ENCODE data around the gene CNOT1.
A peak's percentile ranks its signal among the peaks of the same experiment; 100 is the strongest.
"Not testable (repeated sequence)": the region's sequence is repeated elsewhere in the genome, so short reads cannot be mapped to it uniquely, and the experiment has no call there.

CNOT1 gene

DNA sequence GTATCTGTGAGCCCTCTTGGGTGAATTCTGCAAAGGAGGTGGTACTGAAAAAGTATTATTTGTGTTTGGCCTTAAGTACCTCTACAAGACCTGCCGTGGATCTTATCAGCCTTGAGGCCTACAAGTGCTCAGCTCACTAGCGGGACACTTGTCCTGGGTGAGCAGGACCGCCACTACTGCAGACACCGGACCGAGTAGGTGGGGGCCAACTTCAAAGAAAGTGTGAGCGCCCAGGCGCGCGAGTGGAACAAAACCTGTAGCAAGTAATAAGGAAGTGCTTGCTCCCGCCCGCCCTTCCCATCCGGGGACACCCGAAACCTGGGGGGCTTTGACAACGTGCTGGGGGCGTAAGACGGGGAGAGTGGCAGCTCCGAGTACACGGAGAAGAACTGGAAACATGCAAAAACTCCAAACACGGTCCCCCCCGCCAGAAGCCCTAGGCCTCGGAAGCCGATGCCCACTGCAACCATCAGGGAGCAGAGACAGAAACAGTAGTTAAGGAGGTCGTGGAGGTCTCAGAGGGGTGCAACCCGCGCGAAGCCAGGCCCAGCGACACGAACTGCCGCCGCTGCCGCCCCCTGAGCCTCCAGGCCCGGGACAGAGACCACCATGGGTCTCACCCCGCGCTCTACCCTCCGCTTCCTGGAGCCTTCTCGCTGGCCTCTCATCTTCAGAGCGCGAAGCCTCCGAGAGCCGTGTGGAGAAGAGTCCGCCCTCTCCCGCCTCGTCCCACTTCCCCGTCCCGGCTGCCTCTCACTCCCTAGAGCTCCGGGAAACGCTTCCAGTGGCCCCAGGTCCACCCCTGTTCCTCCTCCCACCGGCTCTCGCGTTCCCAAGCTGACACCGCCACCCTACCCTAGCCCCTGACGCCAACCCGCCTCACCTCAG is 537 bp downstream of the CNOT1 start:
- peaks cover 18 to 37% (median 24%) of the 10 kb centered on the region in 10 experiments for H3K4me1 ChIP-seq
- peaks cover 17 to 33% (median 28%) of the 10 kb centered on the region in 11 experiments for H3K36me3 ChIP-seq
- H3K9me3 ChIP-seq (replicated peaks in 1 of 11), result no peaks in the 10 kb centered on the region
- H3K4me2 ChIP-seq, result peak overlapping the region; percentile 78 to 97 (median 90)
- no peaks in the 10 kb centered on the region for H3K27me3 ChIP-seq
- peak overlapping the region; percentile 78 to 100 (median 98) for H3K4me3 ChIP-seq
- H3K9ac ChIP-seq, result peak overlapping the region; percentile 96 to 100 (median 99)
- TF ChIP-seq Cebpa-rat (IDR thresholded peaks at IDR 0.05), result no peak
- peaks cover 48 to 54% (median 50%) of the 10 kb centered on the region in 11 experiments for H4K20me1 ChIP-seq
- peak overlapping the region; percentile 96 to 100 (median 99) for H3K27ac ChIP-seq

DNA sequence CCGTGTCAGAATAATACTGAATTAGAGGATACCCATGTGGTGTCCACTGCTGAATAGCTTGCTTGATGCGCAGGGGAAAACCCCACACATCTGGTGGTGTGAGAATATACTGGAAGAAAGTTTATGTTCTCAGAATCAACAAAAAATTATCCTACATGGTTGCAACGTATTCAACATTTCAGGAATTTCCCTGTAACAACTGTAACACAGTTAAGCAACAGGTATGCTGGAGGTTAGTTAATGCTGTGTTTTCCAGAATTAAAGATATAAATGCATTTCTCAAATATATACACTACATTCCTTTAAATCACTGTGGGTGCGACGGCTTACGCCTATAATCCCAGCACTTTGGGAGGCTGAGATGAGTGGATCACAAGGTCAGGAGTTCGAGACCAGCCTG is 5.4 kb downstream of the CNOT1 start:
- H3K36me3 ChIP-seq, result peaks cover 60 to 81% (median 75%) of the 10 kb centered on the region in 11 experiments
- H3K9me3 ChIP-seq (replicated peaks in 1 of 11), result no peaks in the 10 kb centered on the region
- no peak overlapping the region for H3K27ac ChIP-seq
- no peak overlapping the region for H3K4me2 ChIP-seq
- TF ChIP-seq Cebpa-rat (IDR thresholded peaks at IDR 0.05), result no peak
- no peaks in the 10 kb centered on the region for H3K27me3 ChIP-seq
- H3K4me3 ChIP-seq, result no peak overlapping the region
- H4K20me1 ChIP-seq, result peaks cover 96 to 100% (median 98%) of the 10 kb centered on the region in 11 experiments
- H3K4me1 ChIP-seq, result peaks cover 12 to 31% (median 19%) of the 10 kb centered on the region in 10 experiments
- no peak overlapping the region for H3K9ac ChIP-seq

DNA sequence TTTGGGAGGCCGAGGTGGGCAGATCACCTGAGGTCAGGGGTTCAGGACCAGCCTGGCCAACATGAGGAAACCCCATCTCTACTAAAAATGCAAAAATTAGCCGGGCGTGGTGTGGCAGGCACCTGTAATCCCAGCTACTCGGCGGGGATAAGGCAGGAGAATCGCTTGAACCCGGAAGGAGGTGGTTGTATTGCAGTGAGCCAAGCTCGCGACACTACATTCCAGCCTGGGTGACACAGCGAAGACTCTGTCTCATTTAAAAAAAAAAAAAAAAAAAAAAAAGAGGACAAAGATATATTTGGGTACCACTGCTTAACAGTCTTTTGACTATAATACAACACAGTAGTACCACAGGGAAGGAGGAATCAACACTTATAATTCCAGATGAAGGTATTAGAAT is 9.2 kb downstream of the CNOT1 start:
- Histone ChIP-seq H3K4me1 (peaks cover 0 to 5% (median 0%) of the 10 kb centered on the region in 10 experiments; a peak in 3 of 20 replicates), H3K27ac (no peak overlapping the region), H4K20me1 (peaks cover 90 to 94% (median 93%) of the 10 kb centered on the region in 11 experiments), H3K9ac (no peak overlapping the region), H3K27me3 (no peaks in the 10 kb centered on the region), H3K4me3 (no peak overlapping the region), H3K36me3 (peaks cover 86 to 93% (median 91%) of the 10 kb centered on the region in 11 experiments), H3K9me3 (replicated peaks in 1 of 11) (no peaks in the 10 kb centered on the region), H3K4me2 (no peak overlapping the region)
- no peak for TF ChIP-seq Cebpa-rat (IDR thresholded peaks at IDR 0.05)

DNA sequence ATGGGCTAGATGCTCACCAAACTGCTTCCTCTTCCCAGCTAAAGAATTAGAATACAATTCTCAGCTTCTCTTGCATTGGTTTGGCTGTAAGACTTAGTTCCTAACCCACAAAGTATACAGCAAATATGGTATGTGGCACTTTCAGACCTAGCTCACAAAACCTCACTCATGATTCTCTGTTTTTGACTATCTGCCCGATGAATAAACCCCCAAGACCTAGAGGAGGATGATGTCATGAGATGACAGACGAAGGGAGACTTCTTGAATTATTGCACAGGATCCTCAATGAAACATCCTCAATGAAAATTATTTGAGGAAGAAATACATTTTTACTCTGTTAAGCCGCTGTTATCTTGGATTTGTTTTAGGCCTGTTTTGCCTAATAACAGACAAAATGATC is 14.3 kb downstream of the CNOT1 start:
- Histone ChIP-seq H3K9me3 (replicated peaks in 1 of 11) (0 out of 22 replicates have a peak, but pooled peaks cover 0 to 1% (median 0%) of the 10 kb centered on the region in 11 experiments), H3K4me1 (no peaks in the 10 kb centered on the region), H3K4me2 (no peak overlapping the region), H3K27me3 (no peaks in the 10 kb centered on the region), H3K9ac (no peak overlapping the region), H3K4me3 (no peak overlapping the region), H3K36me3 (peaks cover 65 to 71% (median 69%) of the 10 kb centered on the region in 11 experiments), H4K20me1 (peaks cover 70 to 72% (median 71%) of the 10 kb centered on the region in 11 experiments), H3K27ac (no peak overlapping the region)
- TF ChIP-seq Cebpa-rat (IDR thresholded peaks at IDR 0.05), result no peak

DNA sequence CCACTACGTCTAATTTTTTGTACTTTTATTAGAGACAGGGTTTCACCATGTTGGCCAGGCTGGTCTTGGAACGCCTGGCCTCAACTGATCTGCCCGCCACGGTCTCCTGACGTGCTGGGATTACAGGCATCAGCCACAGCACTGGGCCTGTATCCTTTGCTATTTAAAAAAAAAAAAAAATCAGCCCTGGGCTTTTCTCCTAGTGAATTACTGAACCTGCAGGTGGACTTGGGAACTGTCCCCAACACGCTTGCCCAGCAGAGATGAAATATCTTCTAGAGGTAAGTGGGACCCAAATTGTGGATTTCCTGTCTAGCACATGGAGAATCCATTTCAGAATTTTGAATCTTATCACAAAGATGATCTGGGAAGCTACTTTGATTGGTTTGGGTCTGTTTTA is 14.8 kb downstream of the CNOT1 start:
- peaks cover 65 to 71% (median 69%) of the 10 kb centered on the region in 11 experiments for H3K36me3 ChIP-seq
- no peaks in the 10 kb centered on the region for H3K27me3 ChIP-seq
- no peak overlapping the region for H3K4me3 ChIP-seq
- no peak for TF ChIP-seq Cebpa-rat (IDR thresholded peaks at IDR 0.05)
- H4K20me1 ChIP-seq, result peaks cover 70 to 72% (median 71%) of the 10 kb centered on the region in 11 experiments
- no peak overlapping the region for H3K4me2 ChIP-seq
- no peak overlapping the region for H3K9ac ChIP-seq
- H3K9me3 ChIP-seq (replicated peaks in 1 of 11), result 0 out of 22 replicates have a peak, but pooled peaks cover 0 to 3% (median 0%) of the 10 kb centered on the region in 11 experiments
- no peak overlapping the region for H3K27ac ChIP-seq
- no peaks in the 10 kb centered on the region for H3K4me1 ChIP-seq

DNA sequence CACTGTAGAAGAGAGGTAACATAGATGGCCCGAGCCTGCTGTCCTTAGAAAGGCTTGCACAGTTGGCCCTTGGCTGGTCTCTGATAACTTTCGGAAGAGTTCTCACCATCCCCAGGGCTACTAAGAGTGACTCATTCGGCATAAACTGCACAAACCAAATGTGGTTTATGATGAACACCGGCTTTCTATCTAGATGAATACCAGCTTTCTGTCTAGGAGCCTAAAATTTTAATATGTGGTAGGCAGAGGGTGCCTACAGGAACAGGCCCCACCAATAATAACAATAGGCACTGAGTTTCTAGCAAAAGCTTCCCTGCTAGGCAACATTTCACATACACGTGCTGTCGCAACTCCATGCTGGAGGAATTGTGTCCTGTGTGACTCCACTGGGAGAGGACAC is 15.4 kb downstream of the CNOT1 start:
- no peaks in the 10 kb centered on the region for H3K4me1 ChIP-seq
- peaks cover 70 to 72% (median 71%) of the 10 kb centered on the region in 11 experiments for H4K20me1 ChIP-seq
- H3K9me3 ChIP-seq (replicated peaks in 1 of 11), result peaks cover 0 to 7% (median 0%) of the 10 kb centered on the region in 11 experiments; a peak in 1 of 22 replicates
- no peak for TF ChIP-seq Cebpa-rat (IDR thresholded peaks at IDR 0.05)
- no peaks in the 10 kb centered on the region for H3K27me3 ChIP-seq
- no peak overlapping the region for H3K27ac ChIP-seq
- H3K4me3 ChIP-seq, result no peak overlapping the region
- H3K4me2 ChIP-seq, result no peak overlapping the region
- no peak overlapping the region for H3K9ac ChIP-seq
- peaks cover 65 to 71% (median 68%) of the 10 kb centered on the region in 11 experiments for H3K36me3 ChIP-seq

DNA sequence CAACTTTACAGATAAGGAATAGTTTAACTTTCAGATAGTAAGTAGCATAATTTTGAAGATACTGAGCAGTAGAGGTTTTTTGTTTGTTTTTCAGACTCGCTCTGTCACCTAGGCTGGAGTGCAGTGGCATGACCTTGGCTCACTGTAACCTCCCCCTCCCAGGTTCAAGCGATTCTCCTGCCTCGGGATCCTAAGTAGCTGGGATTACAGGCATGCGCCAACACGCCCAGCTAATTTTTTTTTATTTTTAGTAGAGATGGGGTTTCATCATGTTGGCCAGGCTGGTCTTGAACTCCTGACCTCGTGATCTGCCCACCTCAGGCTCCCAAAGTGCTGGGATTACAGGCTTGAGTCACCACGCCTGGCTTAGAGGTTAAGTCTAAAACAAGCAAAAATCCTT is 16.7 kb downstream of the CNOT1 start:
- not testable (repeated sequence) for H3K4me1 ChIP-seq; H3K9ac ChIP-seq; H3K4me3 ChIP-seq; H3K27ac ChIP-seq; H3K27me3 ChIP-seq; H3K9me3 ChIP-seq (replicated peaks in 1 of 11); H3K4me2 ChIP-seq
- H4K20me1 ChIP-seq, result peaks cover 70 to 72% (median 71%) of the 10 kb centered on the region in 11 experiments
- peaks cover 65 to 71% (median 68%) of the 10 kb centered on the region in 11 experiments for H3K36me3 ChIP-seq

DNA sequence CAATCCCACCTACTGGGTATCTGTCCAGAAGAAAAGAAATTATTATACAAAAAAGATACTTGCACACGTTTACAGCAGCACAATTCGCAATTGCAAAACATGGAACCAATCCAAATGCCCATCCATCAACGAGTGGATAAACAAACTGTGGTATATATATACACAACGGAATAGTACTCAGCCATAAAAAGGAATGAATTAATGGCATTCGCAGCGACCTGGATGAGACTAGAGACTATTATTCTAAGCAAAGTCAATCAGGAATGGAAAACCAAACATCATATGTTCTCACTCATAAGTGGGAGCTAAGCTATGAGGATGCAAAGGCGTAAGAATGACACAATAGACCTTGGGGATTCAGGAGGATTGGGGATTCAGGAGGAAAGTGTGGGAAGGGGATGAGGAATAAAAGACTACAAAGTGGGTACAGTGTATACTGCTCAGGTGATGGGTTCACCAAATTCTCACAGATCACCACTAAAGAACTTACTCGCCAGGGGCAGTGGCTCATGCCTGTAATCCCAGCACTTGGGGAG is 21.0 kb downstream of the CNOT1 start:
- peaks cover 0 to 9% (median 0%) of the 10 kb centered on the region in 11 experiments; a peak in 1 of 22 replicates for H3K9me3 ChIP-seq (replicated peaks in 1 of 11)
- H3K9ac ChIP-seq, result no peak overlapping the region
- no peak for TF ChIP-seq Cebpa-rat (IDR thresholded peaks at IDR 0.05)
- H3K4me1 ChIP-seq, result peaks cover 0 to 8% (median 0%) of the 10 kb centered on the region in 10 experiments; a peak in 4 of 20 replicates
- H3K27ac ChIP-seq, result no peak overlapping the region
- H3K36me3 ChIP-seq, result peaks cover 77 to 91% (median 81%) of the 10 kb centered on the region in 11 experiments
- no peak overlapping the region for H3K4me3 ChIP-seq
- no peak overlapping the region for H3K4me2 ChIP-seq
- peaks cover 94 to 95% (median 95%) of the 10 kb centered on the region in 11 experiments for H4K20me1 ChIP-seq
- no peaks in the 10 kb centered on the region for H3K27me3 ChIP-seq

DNA sequence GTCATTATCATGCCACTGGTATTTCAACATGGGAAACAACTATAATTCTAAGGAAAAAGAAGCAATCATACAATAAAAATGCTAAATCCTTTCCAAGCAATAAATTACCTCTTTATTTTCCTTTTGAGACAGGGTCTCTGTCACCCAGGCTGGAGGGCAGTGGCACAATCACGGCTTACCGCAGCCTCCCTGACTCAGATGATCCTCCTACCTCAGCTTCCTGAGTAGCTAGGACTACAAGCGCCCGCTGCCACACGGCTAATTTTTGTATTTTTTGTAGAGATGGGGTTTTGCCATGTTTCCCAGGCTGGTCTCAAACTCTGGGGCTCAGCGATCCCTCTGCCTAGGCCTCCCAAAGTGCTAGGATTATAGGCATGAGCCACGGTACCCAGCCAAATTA is 24.1 kb downstream of the CNOT1 start:
- Histone ChIP-seq H3K9ac (no peak overlapping the region), H4K20me1 (peaks cover 100% of the 10 kb centered on the region in 11 experiments), H3K27ac (no peak overlapping the region)

More for the DNA sequence above, 24.1 kb downstream of the CNOT1 start:
- Histone ChIP-seq H3K4me1 (peaks cover 0 to 21% (median 0%) of the 10 kb centered on the region in 10 experiments; a peak in 6 of 20 replicates), H3K36me3 (peaks cover 63 to 94% (median 82%) of the 10 kb centered on the region in 11 experiments), H3K9me3 (replicated peaks in 1 of 11) (peaks cover 0 to 9% (median 0%) of the 10 kb centered on the region in 11 experiments; a peak in 1 of 22 replicates), H3K27me3 (no peaks in the 10 kb centered on the region), H3K4me2 (no peak overlapping the region), H3K4me3 (no peak overlapping the region)
- TF ChIP-seq Cebpa-rat (IDR thresholded peaks at IDR 0.05), result no peak
